GM18499 (cell line): ENCODE results near the gene TP73.

Experiments used
- ATAC-seq: cut with Tn5 transposase; IDR thresholded peaks from one replicate; pipeline ENCODE4 v1.9.1; 2021; ENCODE audit warnings: moderate number of reproducible peaks; ENCODE audit not compliant: insufficient read depth, unreplicated experiment

TP73 gene

DNA sequence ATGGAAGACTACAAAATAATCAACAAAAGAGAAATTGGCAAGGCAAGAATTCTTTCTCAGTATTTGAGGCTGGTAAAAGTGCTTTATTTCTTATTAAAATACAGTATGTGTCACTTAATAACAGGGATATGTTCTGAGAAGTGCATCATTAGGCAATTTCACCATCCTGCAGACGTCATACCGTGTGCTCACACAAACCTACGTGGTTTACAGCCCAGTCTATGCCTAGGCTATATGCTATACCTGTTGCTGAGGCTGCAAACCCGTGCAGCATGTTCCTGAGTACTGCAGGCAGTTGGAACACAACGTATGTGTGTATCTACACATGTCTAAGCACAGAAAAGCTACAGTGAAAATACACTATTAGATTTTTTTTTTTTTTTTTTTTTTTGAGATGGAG, 97.2 kb downstream of the TP73 start:
- ATAC-seq, result no peak

- no peak for ATAC-seq
Observed at GRCh38 chr1:3750741-3751140, 98.4 kb downstream of the TP73 start.

- no peak for ATAC-seq
Observed at GRCh38 chr1:3752400-3752945, 100.2 kb downstream of the TP73 start, which contains the start of gene CCDC27. Gene CCDC27 (plus strand): TSS chr1:3752450. CDS start chr1:3752482, 32 bp downstream.

- no peak for ATAC-seq
Observed at GRCh38 chr1:3753656-3754454, 101.5 kb downstream of the TP73 start.

DNA sequence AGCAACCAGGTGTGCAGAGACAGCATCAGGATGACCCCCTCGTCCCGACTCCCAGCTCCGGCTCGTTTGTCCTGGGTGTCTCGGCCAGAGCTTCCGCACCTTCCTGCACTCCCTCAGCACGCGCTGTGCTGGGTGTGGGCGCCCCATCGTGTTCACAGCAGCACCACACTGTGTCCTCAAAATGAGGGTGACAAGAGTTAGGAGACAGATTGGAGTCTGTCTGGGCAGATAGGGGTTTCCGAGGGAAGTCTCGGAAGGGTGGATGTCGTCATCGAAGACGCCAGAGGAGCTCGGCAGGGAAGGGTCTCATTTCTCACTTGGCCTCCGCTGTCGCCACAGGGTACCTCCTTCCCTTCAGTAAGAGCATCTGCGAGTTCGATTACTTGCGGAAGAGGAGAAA, 104.1 kb downstream of the TP73 start:
- no peak for ATAC-seq

DNA sequence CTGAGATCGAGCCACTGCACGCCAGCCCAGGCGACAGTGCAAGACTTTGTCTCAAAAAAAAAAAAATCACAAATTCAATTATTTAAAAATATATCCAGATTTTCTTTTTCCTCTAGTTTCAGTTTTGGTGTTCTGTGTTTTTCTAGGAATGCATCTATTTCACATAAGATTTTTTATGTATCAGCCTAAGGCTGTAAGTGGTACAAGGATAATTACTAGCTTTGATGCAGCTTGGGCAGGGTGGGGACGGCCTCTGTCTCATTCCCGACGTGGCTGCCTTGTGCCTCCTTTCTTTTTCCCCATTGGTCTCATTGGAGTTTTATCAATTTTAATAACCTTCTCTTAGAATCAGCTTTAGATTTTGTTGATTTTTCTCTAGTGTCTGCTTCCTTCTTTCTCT, 106.8 kb downstream of the TP73 start:
- ATAC-seq, result no peak

DNA sequence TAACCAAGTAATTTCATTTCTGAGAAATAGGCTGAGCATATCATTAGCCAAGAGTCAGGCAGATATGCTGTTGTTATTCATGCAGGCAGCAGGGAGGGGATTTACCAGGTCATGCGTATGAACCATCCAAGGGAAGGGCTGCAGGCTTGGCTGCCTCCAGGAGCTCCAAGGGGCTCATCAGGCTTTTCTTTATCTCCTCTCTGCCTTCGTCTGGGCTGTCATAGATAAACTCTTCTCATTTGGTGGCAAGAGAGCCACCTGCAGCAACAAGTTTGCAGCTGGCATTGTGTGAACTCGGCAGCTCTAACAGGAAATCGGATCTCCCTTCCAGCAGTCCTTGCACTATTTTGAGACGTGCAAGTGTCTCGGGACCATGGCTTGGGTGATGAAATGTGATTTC, 107.5 kb downstream of the TP73 start:
- ATAC-seq, result no peak

GRCh38 chr1:3761296-3762010, 109.1 kb downstream of the TP73 start:
- no peak for ATAC-seq

GRCh38 chr1:3762151-3762872, 110.0 kb downstream of the TP73 start:
- no peak for ATAC-seq

- ATAC-seq, result no peak
Observed at GRCh38 chr1:3762873-3763228, 110.5 kb downstream of the TP73 start.

GRCh38 chr1:3763351-3764125, 111.2 kb downstream of the TP73 start:
- no peak for ATAC-seq

DNA sequence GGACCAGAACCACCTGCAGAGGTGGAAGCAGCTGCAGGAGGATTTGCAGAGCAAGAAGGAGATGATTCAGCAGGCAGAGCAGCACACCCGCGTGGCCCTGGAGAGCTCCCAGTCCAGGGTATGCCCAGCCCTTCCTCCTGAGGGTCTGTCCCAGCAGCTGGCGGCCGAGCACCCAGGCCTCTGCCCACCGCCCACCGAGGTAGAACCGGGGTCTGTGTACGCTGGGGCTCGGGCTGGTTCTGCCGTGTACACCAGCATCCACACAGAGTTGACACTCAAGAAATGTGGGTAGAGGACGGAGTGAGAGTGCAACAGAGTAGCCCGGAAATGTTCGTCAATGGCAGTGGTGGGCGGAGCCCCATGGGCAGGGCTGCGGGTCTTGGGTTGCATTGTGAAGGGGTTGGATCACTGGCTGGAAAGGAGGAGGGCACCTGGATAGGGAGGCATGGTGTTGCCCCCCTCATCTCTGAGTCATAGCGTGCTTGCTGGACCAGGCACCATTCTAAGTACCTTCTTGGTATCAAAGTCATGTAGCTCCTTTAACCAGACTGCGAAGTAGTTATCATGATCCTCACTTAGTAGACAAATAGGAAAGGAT, 115.1 kb downstream of the TP73 start:
- ATAC-seq, result no peak

DNA sequence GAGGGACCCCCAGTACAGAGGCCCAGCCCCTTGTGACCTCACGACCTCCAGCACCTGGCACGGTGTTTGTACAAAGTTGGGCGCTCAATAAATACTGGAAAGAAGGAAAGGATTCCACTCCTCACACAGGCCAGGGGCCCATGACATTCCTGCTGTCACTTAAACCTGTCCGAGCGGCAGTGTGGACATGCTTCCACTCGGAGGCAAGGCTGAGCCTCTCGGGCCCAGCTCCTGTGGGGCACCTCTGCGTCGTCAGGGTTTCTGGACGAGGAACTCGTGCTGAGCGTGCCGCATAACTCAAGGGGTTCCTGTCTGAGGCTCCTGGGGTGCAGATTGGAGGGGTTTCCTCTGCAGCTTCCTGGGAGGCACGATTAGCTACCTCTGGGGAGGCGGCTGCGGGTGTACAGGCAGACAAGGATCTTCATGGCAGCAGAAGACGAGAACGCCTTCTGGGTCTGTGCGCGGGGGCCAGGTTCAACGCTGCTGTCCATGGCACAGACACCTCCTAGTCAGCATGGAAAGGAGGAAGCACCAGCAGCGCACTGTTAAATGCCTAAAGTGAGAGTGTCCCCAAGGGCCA, 116.6 kb downstream of the TP73 start:
- ATAC-seq, result no peak

GRCh38 chr1:3770047-3770765, 117.9 kb downstream of the TP73 start:
- no peak for ATAC-seq

DNA sequence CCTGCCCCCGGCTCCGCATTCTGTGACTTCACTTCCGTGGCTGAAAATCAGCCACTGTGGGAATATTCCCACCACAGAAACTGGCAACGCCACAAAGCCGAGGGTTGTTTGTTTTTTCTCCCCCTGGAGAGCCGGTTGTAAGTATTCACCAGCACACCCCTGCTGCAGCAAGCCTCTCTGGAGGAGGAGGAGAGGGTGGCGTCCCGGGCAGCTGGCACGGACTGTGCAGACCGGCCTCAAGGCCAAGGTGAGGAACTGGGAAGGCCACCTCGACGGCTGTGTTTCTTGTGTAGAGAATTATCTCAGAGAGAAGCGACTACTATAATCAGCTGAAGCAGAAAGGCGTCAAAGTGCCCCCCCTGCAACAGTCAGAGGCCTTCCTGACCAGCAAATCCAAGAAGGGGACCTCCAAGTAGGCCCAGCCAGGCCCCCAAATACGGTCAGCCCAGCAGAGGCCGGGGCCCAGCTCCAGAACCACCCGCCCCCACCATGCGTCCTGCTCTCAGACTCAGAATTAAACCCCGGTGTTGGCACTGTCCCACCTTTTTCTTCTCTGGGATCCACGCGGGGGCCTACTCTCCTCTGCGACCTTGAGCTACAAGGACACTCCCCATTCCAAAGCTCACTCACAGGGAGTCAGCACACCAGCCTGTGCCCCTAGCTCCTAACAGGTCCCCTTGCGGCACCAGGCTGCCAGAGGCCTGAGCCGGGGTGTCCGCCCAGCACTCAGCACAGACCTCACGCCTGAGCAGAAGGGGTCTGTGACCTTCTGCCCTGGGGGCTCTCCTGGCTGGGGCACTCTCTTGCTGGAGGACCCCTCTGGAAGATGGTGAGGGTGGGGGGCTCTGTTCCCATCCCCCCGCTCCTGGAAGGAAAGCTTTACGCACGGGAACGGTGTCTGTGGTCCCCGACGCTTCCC, 119.1 kb downstream of the TP73 start:
- no peak for ATAC-seq

DNA sequence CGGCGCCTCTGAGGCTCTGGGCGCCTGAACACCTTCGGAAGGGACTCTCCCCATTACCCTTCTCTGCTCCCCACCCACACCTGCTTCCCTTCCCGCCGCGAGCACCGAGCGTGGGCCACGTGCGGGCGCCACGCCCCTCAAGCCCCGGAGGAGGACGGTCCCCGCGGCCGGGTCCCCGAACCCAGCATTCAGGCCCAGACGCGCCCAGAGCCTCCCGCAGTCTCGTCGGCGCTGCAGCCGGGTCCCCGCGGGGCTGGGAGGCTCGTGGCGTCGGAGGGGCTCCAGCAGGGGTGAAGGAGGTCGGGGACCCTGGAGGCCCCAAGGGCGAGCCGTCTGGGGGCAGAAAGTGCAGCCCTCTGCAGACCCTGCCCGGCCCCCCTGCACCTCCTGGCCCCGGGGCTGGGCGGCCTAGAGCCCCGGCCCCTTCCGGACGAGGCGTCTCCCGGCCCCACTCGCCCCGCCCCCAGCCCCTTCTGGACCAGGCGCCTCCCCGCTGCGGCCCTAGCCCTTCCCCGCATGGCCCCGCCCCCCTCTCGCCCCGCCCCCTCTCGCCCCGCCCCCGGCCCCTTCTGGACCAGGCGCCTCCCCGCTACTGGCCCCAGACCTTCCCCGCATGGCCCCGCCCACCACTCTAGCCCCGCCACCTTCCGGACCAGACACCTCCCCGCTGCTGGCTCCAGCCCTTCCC, 119.9 kb downstream of the TP73 start:
- ATAC-seq, result no peak
